GM04504 (cell line): ENCODE data around the gene ADRA2A.

Experiments
- DNase-seq: peaks from one replicate; pipeline ENCODE4 v3.0.0-alpha.2; 2012; ENCODE audit warnings: low read depth

Gene ADRA2A

GRCh38 chr10:111083222-111084095 is 6.6 kb downstream of the ADRA2A start:
- DNase-seq, result no peak

GRCh38 chr10:111084366-111085255 is 7.8 kb downstream of the ADRA2A start:
- DNase-seq, result no peak

GRCh38 chr10:111085690-111086353 is 9.0 kb downstream of the ADRA2A start:
- DNase-seq, result no peak

DNA sequence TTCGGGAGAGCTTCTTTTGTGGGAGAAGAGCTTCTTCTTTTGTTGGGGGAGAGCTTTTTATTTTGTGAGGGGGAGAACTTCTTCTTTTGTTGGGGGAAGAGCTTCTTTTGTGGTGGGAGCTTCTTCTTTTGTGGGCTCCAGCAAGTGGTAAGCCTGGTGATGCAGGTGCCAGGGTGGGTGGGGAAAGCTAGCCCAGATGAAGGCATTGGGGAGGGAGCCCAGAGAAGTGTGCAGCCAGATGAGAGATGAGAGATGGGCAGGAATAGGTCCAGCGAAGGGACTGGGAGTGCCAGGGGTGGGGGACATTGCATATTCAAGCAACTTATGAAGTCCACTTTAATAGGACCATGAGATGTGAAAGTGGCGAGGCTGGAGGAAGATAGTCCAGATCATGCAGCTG is 9.7 kb downstream of the ADRA2A start:
- DNase-seq, result no peak

DNA sequence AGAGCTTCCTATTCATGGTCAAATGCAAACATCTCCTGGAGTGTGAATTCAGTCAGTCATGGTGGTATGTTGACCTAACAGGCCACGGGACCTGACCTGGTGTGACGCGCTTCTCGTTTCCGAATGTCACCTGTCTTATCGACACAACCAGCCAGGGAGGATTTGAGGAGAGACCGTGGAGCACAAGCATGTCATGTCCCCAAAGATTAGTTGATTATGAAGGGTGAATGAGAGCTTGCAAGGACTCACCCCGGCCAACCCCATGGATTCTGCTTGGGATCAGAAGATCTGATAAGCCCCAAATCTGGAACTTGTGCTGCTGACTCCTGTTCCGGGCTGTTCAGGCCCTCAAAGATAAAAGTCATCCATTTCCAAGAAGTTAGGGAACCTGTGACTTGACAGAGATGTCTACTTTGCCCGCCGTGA is 10.5 kb downstream of the ADRA2A start:
- no peak for DNase-seq

GRCh38 chr10:111087968-111088505 is 11.2 kb downstream of the ADRA2A start:
- no peak for DNase-seq

DNA sequence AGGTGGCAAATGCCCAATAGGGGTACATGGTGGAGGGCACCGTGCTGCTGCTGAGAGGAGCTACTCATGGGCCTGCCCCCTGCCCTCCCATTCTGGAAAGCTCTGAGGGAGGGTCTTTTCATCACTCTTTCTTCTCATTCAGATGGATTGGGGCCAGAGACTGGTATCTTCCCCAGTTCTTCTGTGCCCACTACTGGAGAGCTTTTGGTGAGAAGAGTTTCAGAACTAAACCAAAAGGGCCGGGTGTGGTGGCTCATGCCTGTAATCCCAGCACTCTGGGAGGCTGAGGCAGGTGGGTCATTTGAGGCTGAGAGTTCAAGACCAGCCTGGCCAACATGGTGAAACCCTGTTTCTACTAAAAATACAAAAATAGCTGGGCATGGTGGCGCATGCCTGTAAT is 12.5 kb downstream of the ADRA2A start:
- DNase-seq, result no peak

DNA sequence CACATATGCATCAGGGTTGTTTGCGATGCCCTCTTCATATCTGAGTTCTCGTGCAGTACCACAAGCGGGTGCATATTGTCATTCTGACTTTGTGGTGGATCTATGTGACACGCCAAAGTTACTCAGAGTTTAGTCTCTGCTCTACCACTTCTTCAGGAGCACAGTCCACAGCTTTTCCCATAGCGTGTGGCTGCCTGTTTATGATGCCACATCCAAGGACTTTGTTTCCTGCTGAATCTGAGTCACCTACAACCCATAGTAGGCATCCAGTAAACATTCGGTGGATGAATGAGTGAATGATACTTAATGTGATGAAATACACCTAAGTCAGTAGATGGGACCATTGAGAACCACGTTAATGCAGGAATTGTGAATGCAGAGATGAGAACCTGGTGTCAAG is 15.0 kb downstream of the ADRA2A start:
- no peak for DNase-seq

GRCh38 chr10:111093741-111094380 is 17.0 kb downstream of the ADRA2A start:
- peak; percentile 38 for DNase-seq

DNA sequence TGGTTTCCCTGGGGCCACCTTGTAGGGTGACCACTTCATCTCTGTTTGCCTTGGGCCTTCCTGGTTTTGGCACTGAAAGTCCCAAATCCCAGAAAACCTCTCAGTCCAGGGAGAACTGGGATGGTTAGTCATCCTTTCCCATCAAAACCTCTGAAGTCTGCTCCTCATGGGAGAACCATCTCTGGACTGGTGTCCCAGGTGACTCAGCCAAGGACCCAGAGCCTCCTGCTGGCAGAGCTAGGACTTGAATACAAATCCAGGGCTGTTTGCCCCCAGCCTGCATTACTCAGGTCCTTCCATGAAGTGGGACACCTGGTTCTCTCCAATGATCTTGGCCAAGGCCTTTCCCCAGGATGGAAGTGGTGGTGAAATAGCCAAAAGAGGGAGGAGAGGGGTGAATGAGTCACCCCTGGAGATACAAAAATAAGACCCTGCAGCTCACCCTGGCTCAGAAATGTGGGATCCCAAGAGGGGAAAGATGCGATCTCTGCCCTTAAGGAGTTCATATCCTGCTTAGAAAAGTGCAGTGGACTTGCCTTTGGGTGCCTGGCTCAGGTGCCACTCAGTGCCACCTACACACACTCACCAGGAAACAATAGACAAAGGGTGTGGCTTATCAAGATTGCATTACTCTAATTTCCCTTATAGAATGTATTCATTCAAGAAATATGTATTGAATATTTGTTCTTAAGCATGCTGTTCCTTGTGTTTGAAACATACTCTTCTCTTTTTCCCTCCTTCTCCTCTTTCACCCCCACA is 22.0 kb downstream of the ADRA2A start:
- DNase-seq, result no peak

- DNase-seq, result no peak
These were observed 23.4 kb downstream of the ADRA2A start for GRCh38 chr10:111100198-111100597.

DNA sequence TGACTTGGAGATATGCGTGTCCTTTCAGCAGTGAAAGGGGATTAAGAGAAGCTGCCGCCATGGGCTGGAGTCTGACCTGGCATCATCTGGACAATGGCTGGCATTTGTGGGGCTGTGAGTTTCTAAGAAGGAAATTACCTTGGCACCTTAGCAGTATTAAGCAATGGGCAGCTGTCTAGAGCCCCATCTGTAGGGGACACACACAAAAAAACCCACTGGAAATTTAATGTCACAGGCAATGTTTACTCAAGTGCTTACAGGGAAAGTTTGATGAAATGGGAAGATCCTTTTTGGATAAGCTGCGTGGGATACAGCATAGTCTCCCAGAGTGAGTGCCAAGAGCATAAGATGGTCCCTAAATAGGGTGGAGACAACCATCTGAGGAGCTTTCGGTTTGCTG is 25.0 kb downstream of the ADRA2A start:
- no peak for DNase-seq

- DNase-seq, result no peak
These were observed 25.6 kb downstream of the ADRA2A start for GRCh38 chr10:111102359-111102837.

GRCh38 chr10:111103196-111103840 is 26.5 kb downstream of the ADRA2A start:
- DNase-seq, result no peak

DNA sequence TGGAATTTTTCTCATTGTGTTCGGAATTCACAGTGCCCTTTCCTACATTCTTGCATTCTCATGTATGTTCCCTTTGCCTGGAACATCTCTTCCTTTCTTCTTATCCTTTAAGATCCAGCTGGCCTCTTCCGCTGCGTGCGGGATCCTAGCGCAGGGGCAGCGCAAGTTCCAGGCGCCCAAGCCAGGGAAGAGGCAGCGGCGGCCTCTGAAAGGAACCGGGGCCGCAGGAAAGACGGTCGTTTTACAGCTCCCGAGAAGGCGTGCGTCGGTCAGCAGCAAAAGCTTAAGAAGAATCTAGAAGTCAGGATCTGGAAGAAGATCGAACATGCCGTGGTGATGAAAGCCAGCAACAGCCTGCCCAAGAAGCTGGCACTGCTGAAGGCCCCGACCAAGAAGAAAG is 28.0 kb downstream of the ADRA2A start:
- no peak for DNase-seq

DNA sequence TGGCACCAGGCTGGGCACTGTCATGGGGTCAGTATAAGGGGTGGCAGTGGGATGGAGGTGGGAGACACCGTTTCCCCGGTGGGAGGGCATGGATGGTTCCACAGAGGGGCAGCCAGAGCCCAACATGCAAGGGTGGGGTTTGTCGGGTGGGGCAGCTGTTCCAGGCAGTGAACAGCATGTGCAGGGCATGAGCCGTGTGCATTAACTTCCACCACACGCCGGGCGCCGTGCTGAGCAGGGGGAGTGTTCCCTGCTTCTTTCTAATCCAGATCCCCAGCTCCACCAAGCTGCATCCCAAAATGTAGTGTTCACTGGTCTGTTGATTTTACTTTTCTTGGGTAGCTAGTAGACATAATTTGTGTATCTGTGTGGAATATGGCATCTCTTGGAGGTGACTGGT is 29.3 kb downstream of the ADRA2A start:
- DNase-seq, result no peak

DNA sequence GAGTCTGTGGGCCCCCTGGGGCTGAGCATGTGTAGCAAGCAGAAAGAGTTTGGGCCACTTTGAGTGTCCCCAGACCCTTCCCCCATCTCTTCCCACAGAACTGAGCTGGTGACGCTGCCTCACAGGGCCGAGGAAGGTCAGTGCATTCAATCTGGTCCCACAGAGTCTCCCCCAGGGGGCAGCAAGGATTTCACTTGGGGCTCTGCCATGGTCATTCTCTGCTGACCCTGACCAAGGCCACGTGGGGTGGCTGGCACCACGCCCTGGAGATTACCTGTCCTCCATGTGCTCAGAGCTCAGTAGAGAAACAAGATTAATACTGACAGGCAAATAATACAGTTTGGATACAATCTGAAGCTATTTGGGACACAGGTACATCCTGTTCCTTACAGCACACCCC is 30.2 kb downstream of the ADRA2A start:
- no peak for DNase-seq

DNA sequence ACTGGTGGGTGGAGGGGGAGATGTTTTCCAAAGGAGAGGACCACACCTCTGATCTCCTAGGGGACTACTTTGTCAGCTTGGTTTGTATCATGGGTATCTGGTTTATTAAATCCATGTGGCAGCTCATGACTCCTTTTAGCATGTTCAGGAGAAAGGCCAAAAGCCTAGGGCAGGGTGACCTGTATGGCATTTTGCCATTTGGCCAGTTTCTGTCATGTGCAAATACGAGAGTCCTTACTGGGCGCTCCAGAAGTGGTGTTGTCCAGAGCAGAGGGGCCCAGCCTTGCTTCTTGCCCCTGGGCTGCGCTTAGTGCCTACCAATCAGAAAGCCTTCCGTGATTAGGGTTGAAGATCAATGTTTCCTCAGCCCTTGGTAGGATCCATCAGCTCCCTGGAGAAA is 31.0 kb downstream of the ADRA2A start:
- DNase-seq, result no peak

DNA sequence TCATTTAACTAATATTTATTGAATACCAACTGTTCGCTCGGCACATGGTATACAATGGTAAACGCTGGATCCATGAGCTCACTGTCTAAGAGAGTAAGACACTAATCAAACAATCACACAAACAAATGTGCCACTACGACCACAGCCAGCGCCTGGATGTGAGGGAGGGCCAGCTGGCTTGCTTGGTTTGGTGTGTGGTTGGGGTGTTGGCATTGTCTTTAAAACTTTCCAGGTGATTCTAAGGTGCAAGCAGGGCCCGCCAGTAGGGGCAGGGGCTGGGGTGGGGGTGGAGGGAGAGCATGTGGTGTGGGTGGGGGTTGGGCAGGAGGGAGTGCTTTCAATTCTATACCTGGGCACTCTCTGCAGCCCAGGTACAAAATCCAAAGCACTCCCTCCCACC is 31.6 kb downstream of the ADRA2A start:
- DNase-seq, result no peak

DNA sequence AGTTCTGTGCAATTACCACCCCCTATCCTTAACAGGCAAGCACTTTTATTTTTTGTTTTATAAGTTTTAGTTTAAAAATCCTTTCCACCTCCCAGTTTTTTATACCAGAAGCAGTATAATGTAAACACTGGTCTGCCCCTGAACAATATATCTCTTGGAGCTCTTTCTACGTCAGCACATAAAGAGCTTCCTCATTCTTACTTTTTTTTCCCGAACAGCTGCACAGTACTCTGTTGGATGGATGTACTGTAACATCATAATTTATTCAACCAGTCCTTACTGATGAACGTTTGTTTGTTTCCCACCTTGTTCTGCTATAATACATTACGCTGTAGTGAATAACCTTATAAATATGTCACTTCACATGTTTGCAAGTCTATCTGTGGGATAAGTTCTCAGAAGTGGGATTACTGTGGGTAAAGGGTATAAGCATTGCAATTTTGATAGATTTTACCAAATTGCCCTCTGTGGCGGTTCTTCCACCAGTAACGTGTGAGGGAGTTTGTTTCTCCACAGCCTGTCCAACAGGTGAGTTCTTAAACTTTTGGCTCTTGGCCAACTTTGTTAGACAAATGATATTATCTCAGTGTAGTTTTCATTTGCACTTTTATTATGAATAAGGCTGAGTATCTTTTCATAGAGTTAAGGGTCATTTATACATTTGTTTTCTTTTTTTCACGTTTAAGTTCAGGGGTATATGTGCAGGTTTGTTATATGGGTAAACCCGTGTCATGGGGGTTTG is 32.8 kb downstream of the ADRA2A start:
- DNase-seq, result no peak
